BJ (cell line): ENCODE results near the gene CLIC4. TPM values are rescaled to one million over a fixed set of nuclear protein-coding genes. Genes with fewer than 3 reads are reported as not detected.

ENCODE experiments used
- CTCF ChIA-PET: fragments of 350-600 bp; formaldehyde crosslinking; extraction: SDS; loops from one replicate; lab custom pipeline; 2021; ENCODE audit warnings: antibody characterized with exemption, inconsistent platforms; lab: Yijun Ruan, JAX
- POLR2A ChIA-PET: fragments of 300-600 bp; sonication (Branson Sonifier 250); formaldehyde crosslinking; extraction: SDS; loops from one replicate; lab custom pipeline; 2021; ENCODE audit warnings: antibody characterized with exemption; lab: Charles Lee
- DNase-seq: peaks from one replicate; pipeline ENCODE4 v3.0.0-alpha.2; 2011; ENCODE audit warnings: low read depth
- H3K27me3 ChIP-seq: 2 replicates; pipeline ENCODE4 v1.6.0; 2011; ENCODE audit warnings: low read length; ENCODE audit not compliant: control insufficient read depth, insufficient read depth
- H3K36me3 ChIP-seq: 2 replicates; pipeline ENCODE4 v1.5.1; 2011; ENCODE audit warnings: low read length; ENCODE audit not compliant: control insufficient read depth, insufficient read depth
- H3K4me3 ChIP-seq: 2 replicates; pipeline ENCODE4 v1.5.1; 2011; ENCODE audit warnings: low read depth, mild to moderate bottlenecking, control low read depth, low read length
- CTCF ChIP-seq: IDR thresholded peaks from 2 replicates; pipeline ENCODE4 v1.5.1; 2011; ENCODE audit warnings: low read depth, mild to moderate bottlenecking, control low read depth, inconsistent platforms, low read length, moderate library complexity; ENCODE audit not compliant: insufficient read depth
- polyA plus RNA-seq: library from polyadenylated mRNA; depleted of rRNA; stranded (reverse); fragments of >200 nt; gene quantifications from 2 replicates; pipeline ENCODE4 v1.2.3, GENCODE V29; 2011; rRNA removed
- small RNA-seq: library from RNA; depleted of rRNA; stranded (forward); fragments of <200 nt; gene quantifications from one replicate; pipeline ENCODE3, GENCODE V24; 2012; ENCODE audit warnings: low replicate concordance, low read depth; ENCODE audit not compliant: insufficient read length

Gene CLIC4
- polyA plus RNA-seq, 1 experiment, result 275 TPM

GRCh38 chr1:24893431-24893830, 148.2 kb downstream of the CLIC4 start:
- POLR2A ChIA-PET, result no interaction called here
- CTCF ChIA-PET, result interaction anchor here (1.8 kb wide), 1 partner anchor 12 kb away, joined by 6 read pairs; no protein-coding TSS in a partner anchor
- Histone ChIP-seq H3K27me3 (no peaks in the 10 kb centered on the region; the same call in 1 of the 2 replicates), H3K4me3 (no peak overlapping the region), H3K36me3 (no peaks in the 10 kb centered on the region)
- DNase-seq, result no peak
- TF ChIP-seq CTCF, result no peak

Small RNA genes lying within 50 kb of the gene (small RNA-seq; reads per million reads assigned to genes)
- gene RNU6-1208P, result not detected

Other genes starting within 250 kb of the CLIC4 start
- gene RCAN3, start 242.6 kb upstream of the CLIC4 start, polyA plus RNA-seq, result 6.3 and 7.6 TPM in 2 replicates
- gene NCMAP, start 189.4 kb upstream of the CLIC4 start, polyA plus RNA-seq, result not detected in 2 replicates
- 47.5 and 50.4 TPM in 2 replicates for gene SRRM1, start 102.1 kb upstream of the CLIC4 start, polyA plus RNA-seq
- gene RUNX3, start 184.8 kb downstream of the CLIC4 start, polyA plus RNA-seq, result 0.23 and 0.54 TPM in 2 replicates